Glutamatergic neuron (in vitro differentiated cells): ENCODE results near the gene GIPC1. TPM values are rescaled to one million over a fixed set of nuclear protein-coding genes. Genes with fewer than 3 reads are reported as not detected.
"Not testable (repeated sequence)": the region's sequence is repeated elsewhere in the genome, so short reads cannot be mapped to it uniquely, and the experiment has no call there.

Source experiments
- DNase-seq: peaks from one replicate; pipeline ENCODE4 v3.0.0; 2022
- H3K27ac Mint-ChIP-seq: one replicate; pipeline ENCODE4 v1.8.0; 2020; ENCODE audit warnings: mild to moderate bottlenecking, mixed read lengths, inconsistent platforms; ENCODE audit not compliant: unreplicated experiment
- H3K27me3 Mint-ChIP-seq: one replicate; pipeline ENCODE4 v1.8.0; 2020; ENCODE audit warnings: mild to moderate bottlenecking, moderate library complexity, mixed read lengths, inconsistent platforms; ENCODE audit not compliant: unreplicated experiment
- H3K36me3 Mint-ChIP-seq: one replicate; pipeline ENCODE4 v1.8.0; 2020; ENCODE audit warnings: mild to moderate bottlenecking, mixed read lengths, inconsistent platforms; ENCODE audit not compliant: unreplicated experiment
- H3K4me1 Mint-ChIP-seq: one replicate; pipeline ENCODE4 v1.8.0; 2020; ENCODE audit warnings: mild to moderate bottlenecking, low read depth, mixed read lengths, inconsistent platforms; ENCODE audit not compliant: unreplicated experiment
- H3K4me3 Mint-ChIP-seq: one replicate; pipeline ENCODE4 v1.8.0; 2020; ENCODE audit warnings: mild to moderate bottlenecking, mixed read lengths, inconsistent platforms; ENCODE audit not compliant: unreplicated experiment
- H3K9me3 Mint-ChIP-seq: one replicate; pipeline ENCODE4 v1.8.0; 2020; ENCODE audit warnings: mild to moderate bottlenecking, moderate library complexity, mixed read lengths, inconsistent platforms; ENCODE audit not compliant: unreplicated experiment
- total RNA-seq: library from RNA; stranded (reverse); fragmentation: NEBNext Ultra II Directional; extraction: Animal tissue kit (Norgen Biotek cat#: 25700); gene quantifications from one replicate; pipeline ENCODE4 v1.2.1, GENCODE V29; 2021; ENCODE audit not compliant: unreplicated experiment
- TF ChIP-seq, protein P1 (sequence below): fragments of 200-600 bp; sonication (generic); IDR thresholded peaks from one replicate; pipeline ENCODE4 v1.5.0; 2021; ENCODE audit not compliant: partially characterized antibody, unreplicated experiment

Gene GIPC1
- total RNA-seq, 1 donor from 2014 or later: 53.4 TPM

DNA sequence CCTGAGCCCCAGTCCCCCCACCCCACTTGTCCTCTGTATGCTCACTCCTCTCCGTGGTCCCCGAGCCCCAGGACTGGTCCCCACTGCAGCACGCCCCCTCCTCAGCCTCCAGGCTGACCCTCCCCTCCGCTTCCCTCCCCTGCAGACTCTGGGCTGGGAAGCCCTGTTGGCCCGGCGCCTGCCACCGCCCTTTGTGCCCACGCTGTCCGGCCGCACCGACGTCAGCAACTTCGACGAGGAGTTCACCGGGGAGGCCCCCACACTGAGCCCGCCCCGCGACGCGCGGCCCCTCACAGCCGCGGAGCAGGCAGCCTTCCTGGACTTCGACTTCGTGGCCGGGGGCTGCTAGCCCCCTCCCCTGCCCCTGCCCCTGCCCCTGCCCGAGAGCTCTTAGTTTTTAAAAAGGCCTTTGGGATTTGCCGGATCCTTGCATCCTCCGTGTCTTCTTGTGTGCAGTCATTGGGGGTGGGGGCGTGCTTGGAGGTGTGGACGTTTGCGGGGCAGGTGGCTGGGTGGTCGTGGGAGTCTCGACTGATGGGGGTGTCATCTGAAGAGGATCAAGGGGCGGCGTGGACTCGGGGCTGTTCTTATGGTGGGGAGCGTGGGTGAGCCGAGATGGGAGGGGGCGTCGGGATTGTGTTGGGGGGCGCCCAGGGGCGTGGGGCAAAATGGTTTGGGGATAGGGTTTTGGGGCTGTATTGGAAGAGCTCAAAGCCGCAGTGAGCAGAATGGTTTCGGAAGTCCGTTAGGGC is 24.3 kb downstream of the GIPC1 start:
- H3K4me1 Mint-ChIP-seq: peaks cover 11% of the 10 kb centered on the region
- no peak overlapping the region for H3K27ac Mint-ChIP-seq
- TF ChIP-seq, protein P1, sequence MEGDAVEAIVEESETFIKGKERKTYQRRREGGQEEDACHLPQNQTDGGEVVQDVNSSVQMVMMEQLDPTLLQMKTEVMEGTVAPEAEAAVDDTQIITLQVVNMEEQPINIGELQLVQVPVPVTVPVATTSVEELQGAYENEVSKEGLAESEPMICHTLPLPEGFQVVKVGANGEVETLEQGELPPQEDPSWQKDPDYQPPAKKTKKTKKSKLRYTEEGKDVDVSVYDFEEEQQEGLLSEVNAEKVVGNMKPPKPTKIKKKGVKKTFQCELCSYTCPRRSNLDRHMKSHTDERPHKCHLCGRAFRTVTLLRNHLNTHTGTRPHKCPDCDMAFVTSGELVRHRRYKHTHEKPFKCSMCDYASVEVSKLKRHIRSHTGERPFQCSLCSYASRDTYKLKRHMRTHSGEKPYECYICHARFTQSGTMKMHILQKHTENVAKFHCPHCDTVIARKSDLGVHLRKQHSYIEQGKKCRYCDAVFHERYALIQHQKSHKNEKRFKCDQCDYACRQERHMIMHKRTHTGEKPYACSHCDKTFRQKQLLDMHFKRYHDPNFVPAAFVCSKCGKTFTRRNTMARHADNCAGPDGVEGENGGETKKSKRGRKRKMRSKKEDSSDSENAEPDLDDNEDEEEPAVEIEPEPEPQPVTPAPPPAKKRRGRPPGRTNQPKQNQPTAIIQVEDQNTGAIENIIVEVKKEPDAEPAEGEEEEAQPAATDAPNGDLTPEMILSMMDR: no peak

DNA sequence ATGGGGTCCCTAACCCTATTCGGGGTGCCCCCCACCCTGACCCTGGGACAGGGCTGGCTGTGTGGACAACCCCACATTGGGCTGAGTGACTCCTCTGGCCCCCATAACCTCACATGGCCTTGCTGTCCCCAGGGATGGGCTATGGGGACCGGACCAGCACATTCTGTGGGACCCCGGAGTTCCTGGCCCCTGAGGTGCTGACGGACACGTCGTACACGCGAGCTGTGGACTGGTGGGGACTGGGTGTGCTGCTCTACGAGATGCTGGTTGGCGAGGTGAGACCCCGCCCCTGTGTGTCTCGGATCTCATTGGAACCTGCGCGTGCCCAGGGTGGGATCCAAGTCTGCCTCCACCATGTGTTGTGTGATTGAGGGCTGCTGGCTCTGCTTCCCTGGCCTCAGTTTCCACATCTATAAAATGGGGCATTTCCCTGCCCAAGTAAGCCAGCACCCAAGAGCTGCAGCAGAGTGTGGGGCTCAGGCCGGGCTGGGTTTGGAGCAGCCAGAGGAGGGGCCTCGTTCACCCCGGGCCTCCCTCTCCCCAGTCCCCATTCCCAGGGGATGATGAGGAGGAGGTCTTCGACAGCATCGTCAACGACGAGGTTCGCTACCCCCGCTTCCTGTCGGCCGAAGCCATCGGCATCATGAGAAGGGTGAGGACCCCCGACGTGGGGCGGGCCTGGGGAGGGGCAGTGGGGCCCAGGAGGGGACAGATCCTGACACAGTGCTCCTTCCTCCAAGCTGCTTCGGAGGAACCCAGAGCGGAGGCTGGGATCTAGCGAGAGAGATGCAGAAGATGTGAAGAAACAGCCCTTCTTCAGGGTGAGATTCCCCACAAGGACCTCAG is 25.7 kb downstream of the GIPC1 start:
- no peak overlapping the region for H3K27ac Mint-ChIP-seq
- H3K36me3 Mint-ChIP-seq: no peaks in the 10 kb centered on the region
- peaks cover 6% of the 10 kb centered on the region for H3K4me1 Mint-ChIP-seq
- DNase-seq: no peak
- H3K9me3 Mint-ChIP-seq: peaks cover 5% of the 10 kb centered on the region
- no peak overlapping the region for H3K4me3 Mint-ChIP-seq
- TF ChIP-seq, protein P1: no peak
- peaks cover 7% of the 10 kb centered on the region for H3K27me3 Mint-ChIP-seq

More for the DNA sequence above, 24.3 kb downstream of the GIPC1 start:
- DNase-seq: no peak
- Mint-ChIP-seq H3K4me3 (no peak overlapping the region), H3K9me3 (peaks cover 11% of the 10 kb centered on the region), H3K27me3 (peaks cover 14% of the 10 kb centered on the region), H3K36me3 (no peaks in the 10 kb centered on the region)

DNA sequence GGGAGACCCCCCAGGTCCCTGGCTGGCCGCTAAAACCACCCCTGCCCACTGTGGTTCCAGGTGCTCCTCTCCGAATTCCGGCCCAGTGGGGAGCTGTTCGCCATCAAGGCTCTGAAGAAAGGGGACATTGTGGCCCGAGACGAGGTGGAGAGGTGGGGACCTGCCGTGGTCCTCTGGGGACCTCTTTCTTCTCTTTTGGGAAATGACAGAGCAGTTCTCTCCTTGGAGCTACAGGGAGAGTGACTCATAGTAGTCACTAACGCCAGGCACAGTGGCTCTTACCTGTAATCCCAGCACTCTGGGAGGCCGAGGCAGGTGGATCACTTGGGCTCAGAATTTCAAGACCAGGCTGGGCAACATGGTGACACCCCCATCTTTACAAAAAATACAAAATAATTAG is 28.1 kb downstream of the GIPC1 start:
- Mint-ChIP-seq H3K27me3 (peaks cover 3% of the 10 kb centered on the region), H3K9me3 (peaks cover 2% of the 10 kb centered on the region), H3K27ac (no peak overlapping the region), H3K4me3 (no peak overlapping the region), H3K36me3 (no peaks in the 10 kb centered on the region), H3K4me1 (no peaks in the 10 kb centered on the region)
- DNase-seq: no peak
- TF ChIP-seq, protein P1: no peak

DNA sequence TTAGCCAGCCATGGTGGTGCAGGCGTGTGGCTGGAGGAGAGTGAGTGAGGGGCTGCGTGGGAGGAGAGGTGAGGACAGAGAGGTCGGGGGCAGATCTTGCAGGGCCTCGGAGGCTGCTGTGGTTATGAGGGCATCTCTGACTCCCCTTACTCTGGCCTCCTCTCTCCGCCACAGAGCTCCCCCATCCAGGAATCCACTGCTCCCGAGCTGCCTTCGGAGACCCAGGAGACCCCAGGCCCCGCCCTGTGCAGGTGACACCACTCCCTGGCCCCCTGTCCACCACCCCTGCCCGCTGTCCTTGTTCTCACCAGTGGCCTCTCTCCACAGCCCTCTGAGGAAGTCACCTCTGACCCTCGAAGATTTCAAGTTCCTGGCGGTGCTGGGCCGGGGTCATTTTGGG is 28.5 kb downstream of the GIPC1 start:
- H3K4me1 Mint-ChIP-seq: no peaks in the 10 kb centered on the region
- H3K4me3 Mint-ChIP-seq: no peak overlapping the region
- no peak overlapping the region for H3K27ac Mint-ChIP-seq
- peaks cover 2% of the 10 kb centered on the region for H3K27me3 Mint-ChIP-seq
- no peaks in the 10 kb centered on the region for H3K36me3 Mint-ChIP-seq
- TF ChIP-seq, protein P1: no peak
- peaks cover 2% of the 10 kb centered on the region for H3K9me3 Mint-ChIP-seq
- no peak for DNase-seq

DNA sequence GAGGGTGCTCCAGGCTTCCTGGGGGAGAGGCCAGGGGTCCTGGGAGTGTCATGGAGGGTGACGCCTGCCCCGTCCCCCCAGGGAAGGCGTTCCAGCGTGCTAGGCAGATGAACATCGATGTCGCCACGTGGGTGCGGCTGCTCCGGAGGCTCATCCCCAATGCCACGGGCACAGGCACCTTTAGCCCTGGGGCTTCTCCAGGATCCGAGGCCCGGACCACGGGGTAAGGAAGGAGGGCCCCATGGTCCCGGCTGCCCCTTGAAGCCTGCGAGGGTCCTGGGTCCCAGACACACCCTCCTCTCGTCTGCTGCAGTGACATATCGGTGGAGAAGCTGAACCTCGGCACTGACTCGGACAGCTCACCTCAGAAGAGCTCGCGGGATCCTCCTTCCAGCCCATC is 32.2 kb downstream of the GIPC1 start:
- Mint-ChIP-seq H3K4me1 (no peaks in the 10 kb centered on the region), H3K27ac (no peak overlapping the region), H3K36me3 (no peaks in the 10 kb centered on the region), H3K27me3 (peaks cover 2% of the 10 kb centered on the region), H3K9me3 (no peaks in the 10 kb centered on the region), H3K4me3 (no peak overlapping the region)
- no peak for DNase-seq
- TF ChIP-seq, protein P1: no peak

DNA sequence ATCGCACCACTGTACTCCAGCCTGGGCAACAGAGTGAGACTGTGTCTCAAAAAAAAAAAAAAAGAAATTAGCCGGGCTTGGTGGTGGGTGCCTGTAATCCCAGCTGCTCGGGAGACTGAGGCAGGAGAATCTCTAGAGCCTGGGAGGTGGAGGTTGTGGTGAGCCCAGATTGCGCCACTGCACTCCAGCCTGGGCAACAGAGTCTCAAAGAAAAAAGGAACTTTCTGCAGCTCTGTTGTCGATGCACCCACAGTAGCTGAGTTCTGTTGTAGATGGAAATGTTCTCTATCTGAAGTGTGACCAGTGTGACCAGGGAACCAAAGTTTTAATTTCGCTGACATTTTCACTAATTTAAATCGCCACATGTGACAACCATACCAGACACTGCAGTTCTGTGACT is 33.5 kb downstream of the GIPC1 start:
- not testable (repeated sequence) for H3K9me3 Mint-ChIP-seq, H3K4me3 Mint-ChIP-seq, H3K27ac Mint-ChIP-seq, H3K4me1 Mint-ChIP-seq, DNase-seq, H3K27me3 Mint-ChIP-seq, H3K36me3 Mint-ChIP-seq
